C1 segment of cervical spinal cord (tissue), 14 donors: ENCODE data around the gene MRTFA.
A peak's percentile ranks its signal among the peaks of the same experiment; 100 is the strongest.
"Not testable (repeated sequence)": the region's sequence is repeated elsewhere in the genome, so short reads cannot be mapped to it uniquely, and the experiment has no call there.

Source experiments
- DNase-seq, 14 donors: peaks; one replicate each; lab custom pipeline; 2025; lab: John Stamatoyannopoulos, UW

MRTFA gene

GRCh38 chr22:40660730-40661129, 24.2 kb upstream of the MRTFA start:
- no peak for DNase-seq

GRCh38 chr22:40659166-40659565, 22.6 kb upstream of the MRTFA start:
- no peak for DNase-seq

- DNase-seq: not testable (repeated sequence)
Observed at GRCh38 chr22:40656651-40657050, 20.1 kb upstream of the MRTFA start.

- not testable (repeated sequence) for DNase-seq
Observed at GRCh38 chr22:40655941-40656340, 19.4 kb upstream of the MRTFA start.

- peak in 12 of 14 donors; percentile 22 to 63 (median 50) for DNase-seq
Observed at GRCh38 chr22:40654522-40655167, 18.1 kb upstream of the MRTFA start.

- DNase-seq: no peak
Observed at GRCh38 chr22:40653361-40653760, 16.8 kb upstream of the MRTFA start.

- peak; percentile 93 to 100 (median 98) for DNase-seq
Observed at GRCh38 chr22:40651563-40652501, 15.3 kb upstream of the MRTFA start.

- DNase-seq: no peak
Observed at GRCh38 chr22:40651057-40651456, 14.5 kb upstream of the MRTFA start.

GRCh38 chr22:40648386-40648785, 11.9 kb upstream of the MRTFA start:
- no peak for DNase-seq

- no peak for DNase-seq
Observed at GRCh38 chr22:40645579-40646197, 9.2 kb upstream of the MRTFA start.

- DNase-seq: no peak
Observed at GRCh38 chr22:40642316-40642715, 5.8 kb upstream of the MRTFA start.

- DNase-seq: no peak
Observed at GRCh38 chr22:40641269-40641668, 4.8 kb upstream of the MRTFA start.

- no peak for DNase-seq
Observed at GRCh38 chr22:40638261-40638660, 1.7 kb upstream of the MRTFA start.

GRCh38 chr22:40637183-40638150, 948 bp upstream of the MRTFA start:
- peak in 9 of 14 donors; percentile 6 to 95 (median 22) for DNase-seq

GRCh38 chr22:40635940-40636379, 559 bp downstream of the MRTFA start:
- DNase-seq: peak in 4 of 14 donors; percentile 38 to 66 (median 49)

GRCh38 chr22:40635043-40635939, 1.2 kb downstream of the MRTFA start:
- peak in 1 of 14 donors; percentile 25 for DNase-seq

- DNase-seq: no peak
Observed at GRCh38 chr22:40634119-40634903, 2.2 kb downstream of the MRTFA start.

- no peak for DNase-seq
Observed at GRCh38 chr22:40633036-40633435, 3.5 kb downstream of the MRTFA start.

- no peak for DNase-seq
Observed at GRCh38 chr22:40631925-40632324, 4.6 kb downstream of the MRTFA start.
